Measurements from ENCODE around the gene SZT2. TPM values are rescaled to one million over a fixed set of nuclear protein-coding genes. Genes with fewer than 3 reads are reported as not detected.
"Not testable (repeated sequence)": the region's sequence is repeated elsewhere in the genome, so short reads cannot be mapped to it uniquely, and the experiment has no call there.

The SZT2 gene
- total RNA-seq, 2 donors from 2014 or later, result 43.3 to 45.8 TPM

DNA sequence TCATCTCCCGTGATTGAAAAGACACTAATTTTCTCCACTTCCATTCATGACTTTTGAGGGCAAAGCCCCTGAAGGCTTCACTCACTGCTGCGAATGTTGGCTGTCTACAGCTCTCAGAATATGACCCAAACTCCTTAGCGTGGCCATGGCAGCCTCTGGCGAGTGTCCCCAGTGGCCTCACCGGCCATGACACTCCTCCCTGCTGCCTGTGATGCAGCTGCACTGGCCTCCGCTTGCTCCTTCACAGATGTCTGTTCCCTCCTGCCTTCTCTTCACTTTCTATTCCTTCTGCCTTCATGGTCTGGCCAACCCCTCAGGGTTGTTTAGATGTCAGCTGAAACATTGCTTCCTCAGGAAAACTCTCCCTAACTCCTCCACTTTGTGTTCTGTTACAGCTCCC lies 110.2 kb downstream of the SZT2 start:
- intact Hi-C loops (cut with DNase I), result no loop called here

DNA sequence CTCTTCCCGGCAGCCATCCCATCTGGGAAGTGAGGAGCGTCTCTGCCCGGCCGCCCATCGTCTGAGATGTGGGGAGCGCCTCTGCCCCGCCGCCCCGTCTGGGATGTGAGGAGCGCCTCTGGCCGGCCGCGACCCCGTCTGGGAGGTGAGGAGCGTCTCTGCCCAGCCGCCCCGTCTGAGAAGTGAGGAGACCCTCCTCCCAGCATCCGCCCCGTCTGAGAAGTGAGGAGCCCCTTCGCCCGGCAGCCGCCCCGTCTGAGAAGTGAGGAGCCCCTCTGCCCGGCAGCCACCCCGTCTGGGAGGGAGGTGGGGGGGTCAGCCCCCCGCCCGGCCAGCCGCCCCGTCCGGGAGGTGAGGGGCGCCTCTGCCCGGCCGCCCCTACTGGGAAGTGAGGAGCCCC lies 112.1 kb downstream of the SZT2 start:
- DNase-seq (ENCODE audit: low spot score); intact Hi-C loops (cut with DNase I): not testable (repeated sequence)

More for the DNA sequence above, 110.2 kb downstream of the SZT2 start:
- no peak for DNase-seq (ENCODE audit: low spot score)

DNA sequence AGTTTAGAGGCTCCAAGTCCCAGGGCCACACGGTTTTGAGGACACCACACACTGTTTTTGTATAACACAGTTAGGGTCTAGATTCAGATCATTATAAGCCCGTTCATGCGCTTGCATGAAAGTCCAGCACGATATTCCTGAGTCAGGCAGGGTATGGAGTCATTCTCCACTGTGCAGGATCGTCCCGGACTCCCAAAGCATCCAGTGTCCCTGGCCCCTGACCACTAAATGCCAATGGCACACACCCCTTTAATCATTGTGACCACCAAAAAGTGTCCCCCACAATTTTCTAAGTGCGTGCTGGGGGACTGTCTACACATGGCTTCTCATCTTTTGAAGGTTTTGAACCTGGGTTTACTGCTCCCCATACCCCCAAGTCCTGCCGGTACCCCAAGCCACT lies 113.8 kb downstream of the SZT2 start:
- intact Hi-C loops (cut with DNase I), result no loop called here
- DNase-seq (ENCODE audit: low spot score), result no peak

Small RNAs within 50 kb of the gene (microRNA-seq; reads per million reads assigned to microRNA genes)
- gene MIR6734 (ENCODE audit: borderline microRNAs expressed in 2 of 2) (0.52 to 1.9 reads per million in 2 donors), gene MIR6735 (ENCODE audit: borderline microRNAs expressed in 2 of 2) (0 to 0.32 reads per million in 2 donors)

Other genes starting within 250 kb of the SZT2 start
- 10 to 100 TPM; 27.3 to 42.4 TPM for gene EBNA1BP2, start 217.6 kb upstream of the SZT2 start, total RNA-seq
- gene CFAP57, start 217.6 kb upstream of the SZT2 start, total RNA-seq, result under 1 TPM in 1 of 2 donors, not detected in 1; 0.09 TPM
- gene TMEM125, start 119.9 kb upstream of the SZT2 start, total RNA-seq, result under 1 TPM in 1 of 2 donors, not detected in 1; 0.29 TPM
- gene C1orf210, start 104.3 kb upstream of the SZT2 start, total RNA-seq, result not detected
- 10 to 100 TPM; 32.5 to 46.6 TPM for gene TIE1, start 88.9 kb upstream of the SZT2 start, total RNA-seq
- gene MPL, start 52.1 kb upstream of the SZT2 start, total RNA-seq, result under 1 TPM in 1 of 2 donors, not detected in 1; 0.90 TPM
- 1 to 10 TPM in 1 of 2 donors, under 1 TPM in 1; 0.95 to 1.0 TPM for gene CDC20, start 30.9 kb upstream of the SZT2 start, total RNA-seq
- gene ELOVL1, start 21.9 kb upstream of the SZT2 start, total RNA-seq, result 10 to 100 TPM; 58.2 to 64.6 TPM
- gene MED8, start 99 bp upstream of the SZT2 start, total RNA-seq, result 10 to 100 TPM; 27.0 to 30.5 TPM
- gene HYI, start 64.0 kb downstream of the SZT2 start, total RNA-seq, result 10 to 100 TPM; 27.6 to 28.8 TPM
- gene PTPRF, start 141.0 kb downstream of the SZT2 start, total RNA-seq, result 10 to 100 TPM; 59.0 to 68.3 TPM